ENCODE results near the gene FAT4.

DNA sequence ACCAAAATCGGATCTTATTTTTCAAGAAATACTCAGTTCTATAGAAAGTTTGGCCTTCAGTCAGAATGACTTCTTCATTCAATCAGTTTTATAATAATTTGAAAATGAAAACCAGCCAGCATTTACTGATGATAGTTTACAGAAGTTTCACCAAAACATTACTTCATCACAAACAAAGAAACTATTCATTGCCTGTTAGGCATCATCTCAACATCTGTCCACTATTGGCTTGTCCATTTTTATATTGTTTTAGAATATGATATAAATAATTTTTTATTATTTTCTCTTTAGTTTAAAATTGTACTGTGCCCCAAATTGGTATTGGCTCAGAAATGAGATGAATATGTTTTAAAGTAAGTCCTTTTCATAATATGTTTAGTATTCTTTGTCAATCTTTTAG lies 38.4 kb downstream of the FAT4 start:
- TF ChIP-seq, protein P1, sequence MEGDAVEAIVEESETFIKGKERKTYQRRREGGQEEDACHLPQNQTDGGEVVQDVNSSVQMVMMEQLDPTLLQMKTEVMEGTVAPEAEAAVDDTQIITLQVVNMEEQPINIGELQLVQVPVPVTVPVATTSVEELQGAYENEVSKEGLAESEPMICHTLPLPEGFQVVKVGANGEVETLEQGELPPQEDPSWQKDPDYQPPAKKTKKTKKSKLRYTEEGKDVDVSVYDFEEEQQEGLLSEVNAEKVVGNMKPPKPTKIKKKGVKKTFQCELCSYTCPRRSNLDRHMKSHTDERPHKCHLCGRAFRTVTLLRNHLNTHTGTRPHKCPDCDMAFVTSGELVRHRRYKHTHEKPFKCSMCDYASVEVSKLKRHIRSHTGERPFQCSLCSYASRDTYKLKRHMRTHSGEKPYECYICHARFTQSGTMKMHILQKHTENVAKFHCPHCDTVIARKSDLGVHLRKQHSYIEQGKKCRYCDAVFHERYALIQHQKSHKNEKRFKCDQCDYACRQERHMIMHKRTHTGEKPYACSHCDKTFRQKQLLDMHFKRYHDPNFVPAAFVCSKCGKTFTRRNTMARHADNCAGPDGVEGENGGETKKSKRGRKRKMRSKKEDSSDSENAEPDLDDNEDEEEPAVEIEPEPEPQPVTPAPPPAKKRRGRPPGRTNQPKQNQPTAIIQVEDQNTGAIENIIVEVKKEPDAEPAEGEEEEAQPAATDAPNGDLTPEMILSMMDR (IDR thresholded peaks at IDR 0.05): no peak
- no peak for TF ChIP-seq POLR2AphosphoS5 (IDR thresholded peaks at IDR 0.05)
